ENCODE data around the gene RPTN. TPM values are rescaled to one million over a fixed set of nuclear protein-coding genes. Genes with fewer than 3 reads are reported as not detected.

Gene RPTN
- total RNA-seq, 4 donors from 2014 or later = 0.09 to 0.95 (median 0.14) TPM

GRCh38 chr1:152164517-152165136 lies 5.6 kb upstream of the RPTN start:
- H3K27ac ChIP-seq = peak overlapping the region; percentile 72 to 86 (median 78)

GRCh38 chr1:152162792-152163463 lies 3.9 kb upstream of the RPTN start:
- peak overlapping the region; percentile 51 to 86 (median 76) for H3K27ac ChIP-seq
- 18 to 19% methylated on average over 1 of the region's 1 CpG for WGBS, 2 donors
- TF ChIP-seq POLR2A (IDR thresholded peaks at IDR 0.05) (no peak), CTCF (IDR thresholded peaks at IDR 0.05) (peak in 1 of 6 experiments; percentile 45)
- H3K27me3 ChIP-seq = no peaks in the 10 kb centered on the region
- DNase-seq = no peak
- no peaks in the 10 kb centered on the region for H3K36me3 ChIP-seq
- no peaks in the 10 kb centered on the region for H3K9me3 ChIP-seq
- H3K4me3 ChIP-seq = no peak overlapping the region
- intact Hi-C loops (cut with DNase I) = no loop called here
- peaks cover 30 to 58% (median 44%) of the 10 kb centered on the region in 3 donors for H3K4me1 ChIP-seq

More at GRCh38 chr1:152164517-152165136, 5.6 kb upstream of the RPTN start:
- 45 to 48% methylated on average over 2 of the region's 2 CpGs for WGBS, 2 donors
- Histone ChIP-seq H3K27me3 (no peaks in the 10 kb centered on the region), H3K4me1 (peaks cover 46 to 75% (median 61%) of the 10 kb centered on the region in 3 donors), H3K9me3 (no peaks in the 10 kb centered on the region), H3K36me3 (no peaks in the 10 kb centered on the region), H3K4me3 (no peak overlapping the region)
- DNase-seq = no peak
- intact Hi-C loops (cut with DNase I) = no loop called here
- TF ChIP-seq CTCF (IDR thresholded peaks at IDR 0.05) (no peak), POLR2A (IDR thresholded peaks at IDR 0.05) (no peak)

- H3K4me1 ChIP-seq = peaks cover 18 to 35% (median 26%) of the 10 kb centered on the region in 3 donors
- H3K27me3 ChIP-seq = no peaks in the 10 kb centered on the region
- DNase-seq = no peak
- H3K36me3 ChIP-seq = no peaks in the 10 kb centered on the region
- no peak overlapping the region for H3K4me3 ChIP-seq
- 44 to 63% methylated on average over 3 of the region's 3 CpGs for WGBS, 2 donors
- TF ChIP-seq CTCF (IDR thresholded peaks at IDR 0.05) (no peak), POLR2A (IDR thresholded peaks at IDR 0.05) (no peak)
- H3K9me3 ChIP-seq = no peaks in the 10 kb centered on the region
- no peak overlapping the region for H3K27ac ChIP-seq
- intact Hi-C loops (cut with DNase I) = no loop called here
Measured at GRCh38 chr1:152160576-152160975, 1.5 kb upstream of the RPTN start.

GRCh38 chr1:152153996-152154395 lies 5.0 kb downstream of the RPTN start:
- H3K27ac ChIP-seq = no peak overlapping the region
- no peaks in the 10 kb centered on the region for H3K4me1 ChIP-seq
- DNase-seq = no peak
- no peak for TF ChIP-seq CTCF (IDR thresholded peaks at IDR 0.05)
- no peak for TF ChIP-seq POLR2A (IDR thresholded peaks at IDR 0.05)
- H3K9me3 ChIP-seq = peaks cover 0 to under 1% (median 0%) of the 10 kb centered on the region in 3 donors
- H3K27me3 ChIP-seq = no peaks in the 10 kb centered on the region
- intact Hi-C loops (cut with DNase I) = no loop called here
- H3K4me3 ChIP-seq = no peak overlapping the region
- WGBS, 2 donors = 87 to 89% methylated on average over 3 of the region's 3 CpGs
- H3K36me3 ChIP-seq = no peaks in the 10 kb centered on the region

- H3K4me1 ChIP-seq = no peaks in the 10 kb centered on the region
- intact Hi-C loops (cut with DNase I) = no loop called here
- WGBS, 2 donors = 64 to 71% methylated on average over 2 of the region's 2 CpGs
Measured at GRCh38 chr1:152151646-152152045, 7.4 kb downstream of the RPTN start.

More at GRCh38 chr1:152151646-152152045, 7.4 kb downstream of the RPTN start:
- Histone ChIP-seq H3K27me3 (no peaks in the 10 kb centered on the region), H3K36me3 (no peaks in the 10 kb centered on the region), H3K27ac (no peak overlapping the region), H3K4me3 (no peak overlapping the region), H3K9me3 (peaks cover 4 to 17% (median 10%) of the 10 kb centered on the region in 3 donors)
- TF ChIP-seq POLR2A (IDR thresholded peaks at IDR 0.05) = no peak
- no peak for TF ChIP-seq CTCF (IDR thresholded peaks at IDR 0.05)
- no peak for DNase-seq

All from esophagus squamous epithelium (tissue), 5 donors.